M059J (cell line): ENCODE measurements around the gene PROSER2. TPM values are rescaled to one million over a fixed set of nuclear protein-coding genes. Genes with fewer than 3 reads are reported as not detected.
A peak's percentile ranks its signal among the peaks of the same experiment; 100 is the strongest.
"Not testable (repeated sequence)": the region's sequence is repeated elsewhere in the genome, so short reads cannot be mapped to it uniquely, and the experiment has no call there.

Experiments
- DNase-seq: peaks from one replicate; pipeline ENCODE4 v3.0.0-alpha.2; 2012; ENCODE audit warnings: low read depth
- total RNA-seq: library from RNA; depleted of rRNA; stranded (reverse); fragments of >200 nt; shearing (Covaris generic); gene quantifications from 2 replicates; pipeline ENCODE4 v1.2.3, GENCODE V29; 2014

Gene PROSER2
- total RNA-seq, 1 experiment from 2014 or later: 4.7 TPM

DNA sequence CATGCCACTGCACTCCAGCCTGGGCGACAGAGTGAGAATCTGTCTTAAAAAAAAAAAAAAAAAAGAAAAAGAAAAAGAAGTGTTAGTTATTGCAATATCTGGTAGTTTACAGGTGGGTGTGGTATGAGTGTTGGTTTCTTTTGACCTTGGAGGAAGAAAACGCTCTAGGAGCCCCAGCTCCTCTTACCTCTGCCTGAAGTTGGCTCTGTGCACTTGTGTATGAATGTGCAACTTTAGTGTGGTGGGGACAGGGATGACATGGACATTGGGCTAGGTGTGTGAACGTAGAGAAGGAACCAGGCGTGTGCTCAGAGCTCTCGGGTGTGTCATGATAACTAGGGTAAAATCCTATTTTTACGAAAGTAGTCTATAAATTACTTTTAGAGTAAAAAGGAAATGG is 11.9 kb downstream of the PROSER2 start:
- DNase-seq: no peak

DNA sequence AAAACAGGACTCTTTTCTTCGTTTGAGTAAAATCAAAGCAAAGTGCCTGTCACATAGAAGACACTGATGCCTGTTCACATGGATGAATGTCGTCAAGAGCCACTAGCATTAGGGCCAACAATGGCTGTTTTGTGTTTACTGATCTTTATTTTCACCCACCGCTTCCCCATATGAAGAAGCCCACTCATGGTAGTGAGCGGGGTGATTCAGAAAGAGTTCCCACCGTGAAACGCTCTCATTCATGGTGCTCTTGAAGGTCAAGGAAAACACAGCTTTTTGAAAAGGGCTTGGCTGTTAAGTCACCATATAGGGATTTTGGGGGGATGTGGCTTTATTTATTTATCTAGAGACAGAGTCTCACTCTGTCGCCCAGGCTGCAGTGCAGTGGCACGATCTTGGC is 12.5 kb downstream of the PROSER2 start:
- no peak for DNase-seq

DNA sequence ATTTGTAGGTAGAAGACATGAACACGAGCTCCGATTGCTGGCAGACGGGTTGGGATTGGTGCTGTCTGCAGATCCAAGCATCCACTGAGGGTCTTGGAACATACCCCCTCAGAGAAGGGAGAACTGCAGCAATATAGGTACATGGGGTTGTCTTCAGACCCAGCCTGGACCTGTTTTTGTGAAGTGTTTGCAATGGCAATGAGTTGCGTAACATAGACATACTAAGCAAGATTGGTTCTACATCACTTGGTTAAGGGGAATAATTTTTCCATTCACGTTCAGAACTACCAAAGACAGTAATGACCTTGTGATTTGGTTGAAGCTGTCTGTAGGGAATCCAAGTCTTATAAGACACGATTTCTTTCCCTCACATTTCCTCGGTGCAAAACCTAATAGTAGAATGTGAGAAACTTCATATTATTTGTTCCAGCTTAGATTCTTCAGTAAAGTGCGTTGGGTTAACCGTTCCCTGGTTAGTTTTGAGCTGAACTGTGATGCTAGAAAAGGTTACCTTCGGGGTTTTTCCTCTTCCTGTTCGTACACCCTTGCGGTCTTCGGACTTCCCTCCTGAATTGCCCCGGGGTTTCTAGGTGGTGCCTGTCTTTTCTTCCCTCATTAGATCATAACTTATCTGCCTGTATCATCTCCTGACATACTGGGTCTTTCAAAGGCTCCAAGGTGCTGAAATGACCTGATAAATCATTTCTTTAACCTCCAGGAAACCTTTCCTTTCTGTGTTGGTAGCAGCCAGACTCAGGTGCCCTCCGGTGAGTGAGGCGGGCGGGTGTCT is 14.4 kb downstream of the PROSER2 start:
- no peak for DNase-seq

DNA sequence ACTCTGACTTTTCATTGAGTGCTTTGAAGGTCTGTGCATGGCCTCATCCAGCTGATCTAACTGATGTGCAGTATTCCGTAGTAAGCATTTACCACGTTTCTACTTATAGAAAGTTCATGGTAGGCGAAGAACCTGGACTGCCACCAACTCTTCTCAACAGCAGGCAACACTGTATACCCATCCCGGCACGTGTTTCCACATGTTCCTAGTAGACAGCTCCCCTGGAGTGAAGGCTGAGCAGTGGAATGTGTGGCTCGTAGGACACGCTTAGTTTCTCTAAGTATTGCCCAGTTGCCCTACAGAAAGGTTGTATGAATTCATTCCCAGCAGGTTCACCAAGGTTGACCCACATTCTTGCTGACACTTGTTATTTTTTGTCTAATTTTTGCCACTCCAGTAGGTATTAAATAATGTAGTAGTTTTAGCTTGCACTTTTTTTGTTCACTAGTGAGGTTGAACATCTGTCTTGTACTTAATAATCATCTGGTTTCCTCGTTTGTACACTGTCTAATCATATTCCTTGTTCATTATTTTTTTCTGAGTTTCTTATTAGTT is 15.2 kb downstream of the PROSER2 start:
- no peak for DNase-seq

DNA sequence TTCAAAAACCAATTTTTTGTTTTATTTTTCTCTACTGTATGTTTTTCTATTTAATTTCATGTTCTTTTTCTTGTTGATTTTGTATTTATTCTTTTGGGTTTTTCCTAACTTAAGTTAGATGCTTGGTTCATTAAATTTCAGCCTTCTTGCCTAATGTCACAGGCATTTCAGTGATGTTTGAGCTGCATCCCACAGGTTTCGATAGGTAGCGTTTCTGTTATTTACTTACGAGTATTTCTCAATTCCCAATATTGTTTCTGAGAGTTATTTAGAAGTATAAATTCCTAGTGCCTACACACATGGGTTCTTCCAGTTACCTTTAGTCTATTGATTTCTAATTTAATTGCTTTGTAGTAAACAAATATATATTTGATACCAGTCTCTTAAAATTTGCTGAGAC is 18.2 kb downstream of the PROSER2 start:
- DNase-seq: no peak

DNA sequence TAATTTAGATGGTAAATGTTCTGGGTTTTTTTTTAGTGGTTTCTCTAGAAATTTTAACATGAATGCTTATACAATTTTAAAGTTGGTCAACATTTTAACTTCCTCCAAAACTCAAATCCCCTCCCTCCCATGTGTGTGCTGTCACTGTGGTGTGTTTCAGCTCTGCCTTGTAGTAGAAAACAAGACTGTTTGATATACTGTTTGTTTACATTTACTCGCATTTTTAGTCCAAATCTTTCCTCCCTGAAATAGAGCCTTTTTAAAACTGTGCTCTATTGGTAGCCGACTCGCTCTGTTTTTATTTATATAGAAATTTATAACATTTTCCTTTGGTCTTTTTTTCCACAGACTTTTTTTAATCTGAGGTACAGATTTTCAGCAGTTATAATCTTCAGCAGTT is 19.3 kb downstream of the PROSER2 start:
- no peak for DNase-seq

DNA sequence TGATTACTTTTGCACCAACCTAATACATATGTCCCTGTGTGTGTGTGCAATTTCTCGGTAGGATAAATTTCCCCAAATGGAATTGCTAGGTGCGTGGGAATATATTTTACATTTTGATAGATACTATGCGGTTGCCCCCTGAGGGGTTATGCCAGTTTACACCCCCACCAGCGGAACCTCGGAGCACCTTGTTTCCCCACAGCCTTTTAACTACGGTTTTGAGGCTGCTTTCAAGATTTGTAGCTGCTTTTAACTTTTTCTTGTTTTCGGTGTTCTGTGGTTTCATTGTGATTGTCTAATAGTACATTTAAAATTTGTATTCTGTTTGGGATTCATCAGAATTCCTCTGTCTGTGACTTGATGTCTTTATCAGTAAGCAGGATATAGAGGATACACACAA is 22.0 kb downstream of the PROSER2 start:
- DNase-seq: no peak

DNA sequence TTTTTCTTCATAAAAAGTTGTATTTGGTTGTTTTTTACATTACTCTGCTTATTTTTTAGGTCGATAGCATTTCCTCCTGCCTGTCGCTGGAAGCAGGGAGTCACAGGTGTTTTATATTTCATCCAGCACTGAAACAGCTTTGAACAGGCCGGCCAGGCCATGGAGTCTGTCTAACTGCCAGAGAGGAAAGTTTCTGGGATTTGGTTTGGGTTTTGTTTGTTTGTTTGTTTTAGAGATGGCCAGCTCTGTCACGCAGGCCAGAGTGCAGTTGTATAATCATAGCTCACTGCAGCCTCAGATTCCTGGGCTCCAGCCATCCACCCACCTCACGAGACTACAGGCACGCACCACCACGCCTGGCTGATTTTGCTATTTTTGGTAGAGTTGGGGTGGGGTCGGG is 23.4 kb downstream of the PROSER2 start:
- DNase-seq: peak; percentile 29

DNA sequence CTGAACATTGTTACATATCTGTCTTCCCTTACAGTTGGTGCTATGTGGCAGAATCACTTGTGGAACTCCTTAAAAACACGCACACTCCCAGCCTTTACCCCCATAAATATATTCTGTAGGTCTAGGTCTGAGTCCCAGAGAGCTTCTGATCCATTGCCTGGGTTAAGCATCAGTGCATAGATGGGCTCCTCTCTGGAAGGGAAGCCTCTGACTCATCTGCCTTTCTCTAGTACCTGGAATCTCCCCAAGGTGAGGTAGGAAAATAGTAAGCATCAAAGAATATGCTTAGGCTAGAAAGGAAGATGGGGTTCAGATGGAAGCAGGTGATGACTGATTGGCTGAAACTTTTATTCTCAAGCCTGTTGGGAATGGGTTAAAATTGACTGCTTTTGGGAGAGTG is 26.1 kb downstream of the PROSER2 start:
- DNase-seq: no peak

DNA sequence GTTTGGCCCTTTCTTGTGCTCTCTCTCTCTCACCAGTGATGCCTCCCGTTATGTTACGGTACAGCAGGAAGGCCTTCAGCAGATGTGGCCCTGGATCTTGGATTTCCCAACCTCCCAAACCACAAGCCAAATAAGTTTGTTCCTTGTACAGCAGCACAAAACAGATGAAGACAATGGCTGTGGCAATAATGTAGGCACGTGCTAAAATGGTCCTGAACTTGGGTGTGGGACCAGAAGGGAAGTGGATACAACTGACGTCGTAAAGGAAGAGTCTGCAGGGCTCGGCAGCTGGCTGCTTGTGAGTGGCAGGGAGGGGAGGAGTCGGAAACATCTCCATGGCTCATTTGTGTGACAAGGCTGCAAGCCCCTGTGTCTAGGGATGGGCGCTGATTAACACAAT is 26.8 kb downstream of the PROSER2 start:
- no peak for DNase-seq

DNA sequence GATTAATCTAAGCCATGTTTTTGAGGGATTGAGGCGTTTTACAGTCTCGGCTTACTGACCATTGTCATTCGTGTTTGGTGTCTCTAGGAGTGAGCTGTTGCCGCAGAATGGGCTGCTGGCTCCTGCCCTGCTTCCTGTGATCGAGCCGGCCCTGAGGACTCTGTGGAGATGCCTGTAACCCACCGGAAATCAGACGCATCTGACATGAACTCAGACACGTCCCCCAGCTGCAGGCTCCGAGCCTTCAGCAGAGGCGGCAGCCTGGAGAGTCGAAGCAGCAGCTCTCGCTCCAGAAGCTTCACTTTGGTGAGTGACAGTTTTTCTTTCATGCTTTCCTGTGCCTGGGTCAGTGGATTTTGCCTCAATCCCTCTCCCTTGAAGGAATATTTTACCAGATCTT is 28.8 kb downstream of the PROSER2 start:
- no peak for DNase-seq

DNA sequence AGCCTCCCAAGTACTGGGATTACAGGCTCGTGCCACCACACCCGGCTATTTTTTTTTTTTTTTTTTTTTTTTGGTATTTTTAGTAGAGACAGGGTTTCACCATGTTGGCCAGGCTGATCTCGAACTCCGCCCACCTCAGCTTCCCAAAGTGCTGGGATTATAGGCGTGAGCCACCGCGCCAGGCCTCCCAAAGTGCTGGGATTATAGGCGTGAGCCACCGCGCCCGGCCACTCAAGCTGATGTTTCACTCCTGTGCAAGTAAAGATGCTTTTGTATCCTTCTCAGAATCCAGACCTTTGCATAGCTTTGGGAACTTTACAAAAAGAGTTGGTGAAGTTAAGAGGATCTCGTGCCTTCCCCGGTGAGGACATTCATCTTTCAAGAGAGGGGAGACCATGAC is 29.5 kb downstream of the PROSER2 start:
- DNase-seq: not testable (repeated sequence)

DNA sequence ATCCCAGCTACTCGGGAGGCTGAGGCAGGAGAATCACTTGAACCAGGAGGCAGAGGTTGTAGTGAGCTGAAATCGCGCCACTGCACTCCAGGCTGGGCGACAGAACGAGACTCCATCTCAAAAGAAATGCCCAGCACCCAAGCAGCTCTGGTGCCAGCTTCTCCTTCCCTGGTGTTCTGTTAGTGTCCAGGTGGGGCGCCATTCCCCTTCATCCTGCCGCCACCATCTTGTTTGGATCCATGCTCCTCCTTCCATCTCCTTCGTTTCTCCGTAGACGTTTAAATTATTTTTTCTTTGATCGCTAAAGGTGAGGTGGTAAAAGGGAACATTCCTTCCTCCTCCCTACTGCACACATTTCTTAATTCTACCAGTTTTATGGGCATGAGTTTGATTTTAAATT is 30.3 kb downstream of the PROSER2 start:
- DNase-seq: no peak

DNA sequence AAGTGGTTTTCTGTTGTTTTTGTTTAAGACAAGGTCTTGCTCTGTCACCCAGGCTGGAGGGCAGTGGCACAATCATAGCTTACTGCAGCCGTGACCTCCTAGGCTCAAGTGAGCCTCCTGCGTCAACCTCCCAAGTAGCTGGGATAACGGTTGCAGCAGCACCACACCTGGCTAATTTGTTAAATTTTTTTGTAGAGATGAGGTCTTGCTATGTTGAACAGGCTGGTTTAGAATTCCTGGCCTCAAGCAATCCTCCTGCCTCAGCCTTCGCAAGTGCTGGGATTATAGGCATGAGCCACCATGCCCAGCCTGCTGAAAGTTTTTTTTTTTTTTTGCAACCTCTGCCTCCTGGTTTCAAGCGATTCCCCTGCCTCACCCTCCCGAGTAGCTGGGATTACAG is 31.1 kb downstream of the PROSER2 start:
- DNase-seq: no peak

DNA sequence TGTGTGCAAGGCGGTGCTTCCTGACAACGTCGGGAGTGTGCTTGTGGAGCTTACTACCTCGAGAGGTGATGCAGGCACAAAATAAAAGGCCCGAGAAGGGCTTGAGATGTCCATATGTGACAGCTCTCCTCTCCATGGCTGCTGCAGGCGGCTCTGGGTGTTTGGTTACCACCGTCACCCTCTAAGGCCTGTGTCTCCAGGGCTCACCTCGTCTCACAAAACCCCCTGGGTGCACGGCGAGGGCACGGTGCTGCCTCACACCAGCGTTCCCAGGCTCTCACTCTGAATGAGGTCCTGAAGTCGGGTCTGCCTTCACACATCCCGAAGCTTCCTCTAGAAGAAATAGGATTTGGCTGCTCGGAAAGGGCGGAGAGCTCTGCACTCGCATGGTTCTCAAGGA is 32.9 kb downstream of the PROSER2 start:
- no peak for DNase-seq

DNA sequence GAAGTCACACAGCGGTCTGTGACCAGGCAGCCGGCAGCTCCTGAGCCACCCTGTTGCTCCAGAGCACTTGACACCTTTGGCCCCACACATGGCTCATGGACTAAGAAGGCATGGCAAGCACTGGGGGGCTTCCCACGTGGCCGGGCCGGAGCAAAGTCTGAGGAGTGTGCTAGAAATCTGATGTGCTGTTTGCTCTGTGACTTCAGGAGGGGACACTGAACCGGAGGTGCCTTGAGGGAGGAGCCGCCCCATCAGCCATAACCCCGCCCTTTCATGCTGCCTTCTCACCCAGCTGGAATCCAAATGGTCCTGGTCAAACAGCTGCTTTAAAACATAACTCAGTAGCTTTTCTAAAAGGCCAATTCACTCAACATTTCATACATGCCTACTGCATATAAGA is 33.5 kb downstream of the PROSER2 start:
- DNase-seq: no peak

DNA sequence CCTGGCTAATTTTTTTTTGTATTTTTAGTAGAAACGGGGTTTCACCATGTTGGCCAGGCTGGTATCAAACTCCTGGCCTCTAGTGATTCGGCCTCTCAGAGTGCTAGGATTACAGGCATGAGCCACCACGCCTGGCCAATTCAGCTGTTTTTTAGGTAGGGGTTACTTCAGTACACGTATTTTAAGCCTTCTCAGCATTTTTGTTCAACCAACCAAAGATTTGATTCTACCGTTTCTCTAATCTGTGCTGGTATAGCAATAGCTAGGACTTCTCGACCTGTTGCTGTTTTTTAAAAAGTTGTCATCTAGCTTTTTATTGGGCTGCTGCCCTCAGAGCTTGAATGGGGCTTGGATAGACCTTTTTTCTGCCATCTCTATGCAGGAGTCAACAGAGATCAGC is 34.9 kb downstream of the PROSER2 start:
- no peak for DNase-seq

DNA sequence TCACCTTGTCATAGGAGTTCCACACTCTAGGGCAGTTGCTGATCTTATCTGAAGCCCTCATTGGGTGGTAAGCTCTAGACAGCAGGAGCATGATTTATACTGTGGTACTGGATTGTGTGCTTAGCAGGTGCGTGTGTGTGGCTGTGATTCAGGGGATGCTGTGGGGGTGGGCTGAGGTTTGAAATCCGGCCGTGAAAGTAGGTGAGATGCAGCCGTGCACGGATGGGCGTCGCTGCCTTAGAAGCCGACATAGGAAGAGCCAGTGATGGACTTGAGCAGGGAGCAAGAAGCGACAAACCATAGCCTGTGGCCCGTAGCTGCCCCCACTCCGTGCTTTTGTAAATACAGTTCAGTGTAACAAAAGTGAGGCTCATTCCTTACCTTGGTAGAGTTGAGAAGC is 38.2 kb downstream of the PROSER2 start:
- no peak for DNase-seq

DNA sequence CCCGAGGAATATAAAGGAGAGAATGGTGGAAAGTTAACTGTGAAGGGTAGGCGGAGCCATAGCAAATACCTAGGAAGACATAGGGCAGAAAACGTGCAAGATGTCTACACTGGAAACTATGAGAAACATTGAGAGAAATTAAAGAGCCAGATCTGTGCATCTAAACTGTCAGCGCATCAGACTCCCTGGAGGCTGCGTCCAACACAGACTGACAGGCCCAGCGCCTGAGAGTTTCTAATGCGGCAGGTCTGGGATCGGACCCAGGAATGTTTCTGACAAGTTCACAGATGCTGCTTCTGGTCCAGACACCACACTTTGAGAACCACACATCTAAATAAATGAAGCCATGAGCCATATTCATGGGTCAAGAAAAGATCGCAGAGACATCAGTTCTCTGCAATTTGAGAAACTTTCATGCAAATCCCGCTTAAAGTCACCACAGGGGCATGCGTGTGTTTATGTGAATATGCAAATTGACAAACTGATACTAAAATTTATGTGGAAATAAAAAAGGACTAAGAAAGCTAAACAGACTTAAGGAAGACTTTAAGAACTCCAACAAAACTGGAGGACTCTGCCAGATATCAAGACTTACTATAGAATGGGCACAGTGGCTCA is 38.8 kb downstream of the PROSER2 start:
- no peak for DNase-seq

DNA sequence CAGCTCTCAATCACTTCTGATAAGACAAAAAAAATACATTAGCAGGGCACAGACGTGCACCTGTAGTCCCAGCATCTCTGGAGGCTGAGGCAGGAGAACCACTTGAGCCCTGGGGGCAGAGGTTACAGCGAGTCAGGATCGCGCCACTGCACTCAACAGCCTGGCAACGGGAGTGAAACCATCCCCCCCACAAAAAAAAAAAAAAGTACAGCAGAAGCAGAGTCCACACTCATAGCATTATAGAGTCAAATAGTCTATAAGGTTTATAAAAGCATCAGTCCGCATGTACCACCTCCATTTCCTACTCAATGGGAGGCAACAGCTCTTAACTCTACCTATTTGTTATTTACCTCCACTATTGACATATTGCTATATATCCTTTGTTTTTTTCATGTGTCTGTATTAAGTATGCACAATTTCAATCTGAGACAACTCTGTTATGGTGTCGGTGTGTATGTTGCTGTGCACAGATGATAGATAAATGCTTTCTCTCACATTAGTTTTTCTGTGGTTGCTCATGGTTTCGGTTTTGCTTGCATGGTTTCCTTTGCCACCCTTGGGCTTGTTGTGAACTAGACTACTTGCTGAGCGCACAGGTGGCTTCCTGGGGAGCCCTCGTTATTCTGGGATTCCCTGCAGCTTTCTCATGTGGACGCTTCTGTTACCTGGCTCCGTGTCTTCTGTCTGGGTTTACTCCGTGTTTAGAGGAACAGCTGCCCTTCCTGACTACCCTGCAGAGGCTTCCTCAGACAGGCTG is 40.4 kb downstream of the PROSER2 start:
- no peak for DNase-seq

DNA sequence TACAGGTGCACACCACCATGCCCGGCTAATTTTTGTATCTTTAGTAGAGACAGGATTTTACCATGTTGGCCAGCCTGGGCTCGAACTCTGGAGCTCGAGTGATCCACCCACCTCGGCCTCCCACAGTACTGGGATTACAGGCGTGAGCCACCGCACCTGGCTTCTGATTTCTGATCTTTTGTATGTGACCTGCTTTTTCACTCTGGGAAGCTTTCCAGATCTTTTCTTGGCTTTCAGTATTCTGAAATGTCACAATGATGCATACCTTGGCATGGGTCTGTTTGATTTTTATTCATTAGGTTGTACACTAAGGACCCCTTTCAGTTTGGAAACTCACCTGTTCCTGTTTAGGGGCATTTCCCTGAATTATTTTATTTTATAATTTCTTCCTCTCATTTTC is 41.6 kb downstream of the PROSER2 start:
- no peak for DNase-seq

DNA sequence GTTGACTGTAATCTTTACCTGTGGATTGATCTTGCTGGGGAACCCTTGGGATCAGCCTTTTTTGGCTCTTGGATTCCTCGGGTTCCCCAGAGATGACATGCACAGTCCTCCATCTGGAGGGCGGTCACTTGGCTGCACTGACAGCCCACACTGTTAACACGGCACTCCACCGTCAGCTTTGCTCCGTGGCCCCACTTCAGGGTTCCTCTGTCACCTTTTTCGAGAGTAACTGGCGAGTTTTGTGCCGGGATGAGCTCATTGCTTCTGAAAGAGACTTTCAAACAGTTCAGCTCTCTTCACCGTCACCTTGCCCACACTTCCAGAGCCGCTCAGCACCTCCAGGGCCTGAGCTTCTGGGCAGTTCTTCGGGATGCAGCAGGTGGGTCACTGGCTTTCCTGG is 42.4 kb downstream of the PROSER2 start:
- DNase-seq: no peak
